Embryonic facial prominence (tissue), 1 donor: ENCODE data around the gene AOAH.

Experiments used
- DNase-seq: peaks from one replicate; pipeline ENCODE4 v3.0.0-alpha.2; 2016; ENCODE audit errors: extremely low spot score

Gene AOAH

GRCh38 chr7:36692456-36692855 is 31.8 kb downstream of the AOAH start:
- no peak for DNase-seq

- DNase-seq = no peak
These were observed 32.3 kb downstream of the AOAH start for GRCh38 chr7:36691983-36692382.

GRCh38 chr7:36690514-36691187 is 33.6 kb downstream of the AOAH start:
- DNase-seq = no peak

- no peak for DNase-seq
These were observed 34.3 kb downstream of the AOAH start for GRCh38 chr7:36690041-36690440.

- no peak for DNase-seq
These were observed 37.8 kb downstream of the AOAH start for GRCh38 chr7:36686499-36686898.

GRCh38 chr7:36684954-36685353 is 39.3 kb downstream of the AOAH start:
- DNase-seq = no peak

GRCh38 chr7:36683695-36684357 is 40.5 kb downstream of the AOAH start:
- no peak for DNase-seq

- DNase-seq = no peak
These were observed 41.2 kb downstream of the AOAH start for GRCh38 chr7:36683111-36683510.

GRCh38 chr7:36682102-36682501 is 42.2 kb downstream of the AOAH start:
- no peak for DNase-seq

- no peak for DNase-seq
These were observed 46.4 kb downstream of the AOAH start for GRCh38 chr7:36677769-36678437.

GRCh38 chr7:36673703-36674102 is 50.6 kb downstream of the AOAH start:
- no peak for DNase-seq

- DNase-seq = no peak
These were observed 52.9 kb downstream of the AOAH start for GRCh38 chr7:36671432-36671829.

GRCh38 chr7:36670585-36671431 is 53.5 kb downstream of the AOAH start:
- no peak for DNase-seq

GRCh38 chr7:36668750-36669149 is 55.5 kb downstream of the AOAH start:
- no peak for DNase-seq

GRCh38 chr7:36668080-36668479 is 56.2 kb downstream of the AOAH start:
- no peak for DNase-seq

GRCh38 chr7:36667007-36667745 is 57.1 kb downstream of the AOAH start:
- no peak for DNase-seq

GRCh38 chr7:36663481-36663880 is 60.8 kb downstream of the AOAH start:
- no peak for DNase-seq

GRCh38 chr7:36661135-36661840 is 63.0 kb downstream of the AOAH start:
- no peak for DNase-seq

- no peak for DNase-seq
These were observed 64.5 kb downstream of the AOAH start for GRCh38 chr7:36659638-36660341.

GRCh38 chr7:36659172-36659516 is 65.2 kb downstream of the AOAH start:
- DNase-seq = no peak
